HG02571 (cell line): ENCODE results near the gene TBC1D22A.

Source experiments
- ATAC-seq: cut with Tn5 transposase; IDR thresholded peaks from one replicate; pipeline ENCODE4 v1.9.1; 2021; ENCODE audit warnings: mild to moderate bottlenecking, moderate library complexity; ENCODE audit not compliant: unreplicated experiment

Gene TBC1D22A

GRCh38 chr22:46875089-46875488 is 112.6 kb downstream of the TBC1D22A start:
- no peak for ATAC-seq

DNA sequence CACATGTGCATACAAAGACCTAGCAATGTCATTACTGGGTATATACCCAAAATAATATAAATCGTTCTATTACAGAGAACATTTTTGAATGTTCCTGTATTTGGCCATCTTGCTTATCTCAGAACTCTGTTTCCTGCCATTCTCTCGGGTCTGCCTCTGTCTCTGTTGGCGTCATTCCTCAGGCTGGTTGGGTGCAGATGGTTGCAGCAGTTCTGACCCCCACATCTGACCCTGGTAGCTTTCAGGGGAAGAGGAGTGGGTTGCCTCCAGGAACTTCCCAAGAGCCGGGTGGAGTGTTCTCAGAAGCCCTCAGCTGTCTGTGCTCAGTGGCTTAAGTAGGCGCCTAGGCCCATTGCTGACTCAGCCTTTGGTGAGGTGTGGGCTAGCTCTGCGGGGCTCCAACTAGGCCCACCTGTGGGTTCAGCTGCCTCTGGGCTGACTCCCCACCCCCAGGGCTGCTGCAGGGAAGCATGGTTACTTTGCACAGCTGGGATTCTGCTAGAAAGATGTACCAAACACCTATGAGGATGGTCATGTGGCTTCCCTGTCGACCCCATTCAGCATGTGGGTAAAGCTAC is 114.0 kb downstream of the TBC1D22A start:
- no peak for ATAC-seq

DNA sequence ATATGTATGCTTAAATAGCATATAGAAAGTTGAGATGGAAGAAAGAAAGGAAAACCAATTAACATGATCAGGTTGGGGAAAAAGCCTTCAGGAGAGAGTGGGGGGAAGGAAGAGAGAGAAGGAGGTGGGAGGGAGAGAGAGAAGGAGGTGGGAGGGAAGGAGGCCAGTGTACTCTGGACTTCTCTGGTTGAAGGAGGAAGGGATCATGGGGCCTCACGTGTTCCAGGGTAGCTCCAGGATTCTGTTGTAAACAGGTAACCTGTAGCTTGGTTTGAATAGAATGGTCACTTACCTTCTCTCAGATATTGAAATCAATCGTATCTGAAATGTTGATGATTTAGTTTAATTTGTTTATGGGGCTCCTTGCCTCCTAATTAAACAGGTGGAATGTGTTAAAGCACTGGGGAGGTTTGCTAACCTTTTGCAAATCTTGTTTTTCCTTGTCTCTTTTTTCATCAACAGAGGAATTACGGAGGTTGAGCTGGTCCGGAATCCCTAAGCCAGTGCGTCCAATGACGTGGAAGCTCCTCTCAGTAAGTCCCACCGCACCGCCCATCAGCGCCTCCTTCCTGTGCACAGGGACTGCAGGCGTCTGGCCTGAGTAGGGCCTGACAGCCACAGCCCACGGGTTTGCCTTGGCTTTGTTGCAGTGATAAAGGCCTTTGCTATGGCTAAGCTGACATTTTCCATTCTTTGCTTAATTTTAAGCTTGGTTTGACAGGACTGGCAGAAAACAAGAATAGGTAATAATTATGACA is 115.9 kb downstream of the TBC1D22A start:
- no peak for ATAC-seq

GRCh38 chr22:46879083-46879482 is 116.6 kb downstream of the TBC1D22A start:
- ATAC-seq: no peak

GRCh38 chr22:46881373-46882118 is 119.1 kb downstream of the TBC1D22A start:
- no peak for ATAC-seq

DNA sequence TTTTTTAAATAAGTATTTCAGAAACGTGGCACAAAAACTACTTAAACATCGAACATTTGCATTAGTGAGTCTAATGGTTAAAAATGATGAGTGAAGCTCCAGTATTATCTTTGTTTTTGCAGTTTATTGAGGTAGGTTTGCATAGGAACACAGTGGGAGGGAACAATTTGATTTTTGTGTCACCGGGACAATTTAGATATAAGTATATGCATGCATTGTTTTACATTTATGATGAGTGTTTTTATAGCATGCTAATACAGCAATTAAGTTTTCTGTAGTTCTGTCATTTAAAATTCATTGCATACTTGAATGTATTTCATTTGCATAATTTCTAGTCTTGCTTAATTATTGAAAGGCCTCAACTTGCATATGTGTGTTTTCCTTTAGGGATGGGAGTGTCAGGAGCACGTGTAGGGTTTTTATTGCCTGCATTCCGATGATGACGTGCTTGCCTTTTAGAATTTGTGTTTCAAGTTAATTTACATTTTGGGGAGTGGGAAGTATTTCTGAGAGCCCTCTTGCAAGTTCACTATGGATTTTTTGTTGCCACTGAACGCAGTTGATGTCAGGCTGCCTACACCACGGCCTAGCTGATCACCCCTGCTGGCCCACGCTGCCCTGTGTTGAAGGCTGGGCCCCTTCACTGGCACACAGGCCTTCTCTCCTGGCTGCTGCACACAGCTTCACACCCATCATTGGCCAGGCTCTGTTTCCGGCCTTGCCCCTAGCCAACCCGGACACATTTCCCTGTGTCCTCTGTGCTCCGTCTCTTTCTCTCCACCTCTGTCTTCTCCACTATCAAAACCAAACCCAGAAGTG is 120.9 kb downstream of the TBC1D22A start:
- no peak for ATAC-seq

- ATAC-seq: no peak
These were observed 121.9 kb downstream of the TBC1D22A start for GRCh38 chr22:46884365-46884764.

DNA sequence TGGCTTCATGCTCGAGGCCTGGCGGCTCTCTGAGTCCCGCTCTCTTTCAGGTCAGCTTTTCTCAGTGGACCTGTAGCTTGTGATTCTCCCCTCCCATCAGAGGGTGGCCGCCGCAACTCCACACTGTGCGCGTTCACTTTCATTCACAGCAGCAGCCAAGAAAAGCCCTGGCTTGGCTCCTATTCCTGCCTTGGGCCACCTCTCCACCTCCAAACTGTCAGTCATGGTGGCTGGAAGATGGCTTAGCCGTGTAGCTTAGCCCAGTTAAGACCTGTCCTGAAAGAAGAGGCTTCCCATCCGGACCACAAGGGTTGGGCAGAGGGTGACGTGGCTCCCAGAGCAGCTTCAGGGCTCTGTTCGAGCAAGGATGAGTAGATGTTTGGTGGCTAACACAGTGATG is 125.5 kb downstream of the TBC1D22A start:
- ATAC-seq: no peak

- ATAC-seq: no peak
These were observed 128.4 kb downstream of the TBC1D22A start for GRCh38 chr22:46890819-46891218.

DNA sequence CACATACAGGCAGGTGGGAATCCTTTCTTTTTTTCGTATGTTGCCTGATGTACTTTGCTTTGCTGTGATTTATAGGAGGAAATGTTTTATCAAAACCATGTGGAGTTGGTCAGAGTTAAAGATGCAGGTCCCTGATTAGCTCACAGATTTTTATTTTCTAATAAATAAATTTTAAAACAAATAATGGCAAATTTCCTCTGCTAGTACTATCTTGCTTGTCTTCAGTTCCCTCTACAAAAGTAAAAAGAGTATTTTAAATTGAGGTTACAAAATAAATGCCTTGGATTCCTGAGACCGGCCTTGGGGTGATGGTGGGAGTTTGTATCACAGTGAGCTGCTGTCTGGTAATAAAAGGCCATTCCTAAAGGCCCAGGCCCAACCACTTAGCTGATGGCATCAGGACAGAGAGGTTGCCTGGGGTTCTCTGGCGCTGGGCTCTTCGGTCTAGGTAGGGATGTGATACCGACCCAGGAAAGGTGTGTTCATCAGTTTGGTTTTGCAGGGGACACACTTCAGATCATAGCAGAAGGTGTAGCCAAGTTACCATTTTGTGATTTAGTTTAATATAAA is 129.0 kb downstream of the TBC1D22A start:
- no peak for ATAC-seq

GRCh38 chr22:46892866-46893265 is 130.4 kb downstream of the TBC1D22A start:
- ATAC-seq: no peak

GRCh38 chr22:46893281-46894020 is 131.0 kb downstream of the TBC1D22A start:
- ATAC-seq: no peak

- no peak for ATAC-seq
These were observed 131.7 kb downstream of the TBC1D22A start for GRCh38 chr22:46894081-46894671.

- ATAC-seq: no peak
These were observed 132.6 kb downstream of the TBC1D22A start for GRCh38 chr22:46894851-46895640.

DNA sequence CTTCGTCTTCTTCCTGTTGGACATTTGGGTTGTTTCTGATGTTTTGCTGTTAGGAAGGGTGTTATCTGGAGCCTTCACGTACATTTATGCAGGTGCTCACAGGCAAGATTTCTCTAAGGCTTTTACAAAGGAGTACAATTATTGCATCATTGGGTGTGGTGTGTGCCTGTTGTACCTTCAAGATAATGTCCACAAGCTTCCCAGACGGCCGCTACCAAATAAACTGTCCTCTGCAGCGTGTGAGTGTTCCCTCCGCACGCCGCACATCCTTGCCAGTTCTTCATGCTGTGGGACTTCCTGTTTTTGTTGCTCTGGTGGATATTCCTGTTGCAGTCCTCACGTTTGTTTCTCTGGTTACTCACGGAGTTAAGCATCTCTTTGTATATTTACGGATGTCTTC is 133.3 kb downstream of the TBC1D22A start:
- ATAC-seq: no peak

DNA sequence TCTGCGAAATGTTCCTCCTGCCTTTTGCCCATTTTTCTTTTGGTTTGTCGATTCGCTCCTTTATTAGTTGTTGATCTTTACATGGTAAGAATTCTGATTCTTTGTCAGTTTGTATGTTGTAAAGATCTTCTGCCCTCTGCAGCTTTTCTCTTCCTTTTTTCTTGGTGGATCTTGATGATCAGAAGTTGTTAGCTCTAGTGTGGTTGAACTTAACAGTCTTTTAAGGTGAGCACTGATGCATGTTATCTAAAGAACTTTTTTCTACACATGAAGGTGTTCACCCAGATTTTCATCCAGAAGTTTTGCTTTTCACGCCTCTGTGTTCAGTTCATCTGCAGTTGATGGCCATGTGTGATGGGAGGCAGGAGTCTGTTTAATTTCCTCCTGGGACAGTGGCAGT is 133.7 kb downstream of the TBC1D22A start:
- ATAC-seq: no peak

DNA sequence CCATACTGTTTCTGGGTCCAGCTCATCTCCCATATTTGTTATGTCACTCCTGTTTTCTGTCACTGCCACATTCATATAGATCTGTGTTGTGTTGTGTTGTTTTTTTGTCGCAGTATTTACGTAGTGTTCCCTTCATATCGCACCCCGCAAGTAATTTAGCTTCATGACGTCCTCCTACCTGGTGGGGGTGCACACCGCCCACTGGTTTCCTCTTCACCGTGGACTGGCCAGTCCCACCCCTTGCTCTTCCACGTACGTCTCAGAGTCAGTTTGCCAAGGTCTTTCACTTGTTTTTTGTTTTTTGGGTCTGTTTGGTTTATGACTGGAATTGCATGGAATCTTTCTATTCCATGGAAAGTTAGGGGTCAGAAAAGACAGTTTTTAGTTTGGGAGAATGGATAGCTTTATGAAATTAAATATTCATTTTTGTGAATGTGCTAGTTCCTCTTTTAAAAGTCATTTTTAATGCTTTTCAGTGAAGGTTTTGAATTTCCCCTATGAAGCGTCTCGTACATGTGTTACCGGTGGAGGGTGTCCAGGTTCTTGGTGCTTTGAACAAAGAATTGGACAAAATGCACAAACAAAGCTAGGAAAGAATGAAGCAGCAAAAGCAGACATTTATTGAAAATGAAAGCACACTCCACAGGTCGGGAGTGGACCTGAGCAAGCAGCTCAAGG is 134.3 kb downstream of the TBC1D22A start:
- ATAC-seq: no peak

- ATAC-seq: no peak
These were observed 134.8 kb downstream of the TBC1D22A start for GRCh38 chr22:46897246-46897623.
